ENCODE measurements around the gene TCF15. TPM values are rescaled to one million over a fixed set of nuclear protein-coding genes. Genes with fewer than 3 reads are reported as not detected.
A peak's percentile ranks its signal among the peaks of the same experiment; 100 is the strongest.

TCF15 gene
- total RNA-seq, 1 experiment from 2014 or later: 0.40 TPM

GRCh38 chr20:645318-646106 is 35.4 kb upstream of the TCF15 start:
- ATAC-seq: peak; percentile 90
- Histone ChIP-seq H3K9ac (ENCODE audit: low read length) (no peak overlapping the region), H4K20me1 (ENCODE audit: low read length) (peaks cover 35% of the 10 kb centered on the region), H3K4me1 (ENCODE audit: insufficient read depth, low read length) (no peaks in the 10 kb centered on the region), H2AFZ (ENCODE audit: low read length) (no peak overlapping the region), H3K79me2 (ENCODE audit: low read length) (peaks cover 31% of the 10 kb centered on the region), H3K9me3 (ENCODE audit: low read length) (no peaks in the 10 kb centered on the region), H3K4me2 (ENCODE audit: low read length) (no peak overlapping the region), H3K36me3 (ENCODE audit: low read depth, low read length) (peaks cover 29% of the 10 kb centered on the region), H3K9me2 (replicated peaks; ENCODE audit: low read length) (no peaks in the 10 kb centered on the region), H3K27ac (ENCODE audit: low read length) (no peak overlapping the region), H3K27me3 (ENCODE audit: low read length) (no peaks in the 10 kb centered on the region), H3K4me3 (ENCODE audit: low read length) (no peak overlapping the region), H3F3A (ENCODE audit: low read length, unreplicated experiment) (no peaks in the 10 kb centered on the region)
- BruUV-seq (replicated peaks): no TSS peak
- TF ChIP-seq EZH2phosphoT487 (IDR thresholded peaks at IDR 0.05; ENCODE audit: borderline replicate concordance, low read length) (no peak), CTCF (conservative IDR thresholded peaks at IDR 0.05; ENCODE audit: low read depth, low read length) (peak; percentile 96), EZH2 (IDR thresholded peaks at IDR 0.05; ENCODE audit: low read length, unreplicated experiment) (no peak)
- intact Hi-C loops (cut with micrococcal nuclease): loop anchor here (1.0 kb wide), 1 partner anchor 84 kb away; no protein-coding TSS in a partner anchor
- ChIA-PET POLR2A (ENCODE audit: unreplicated experiment) (no interaction called here), CTCF (interaction anchor here (0.6 to 1.3 kb wide), 13 partner anchors 11 to 1503 kb away, joined by 3 to 10 read pairs (median 3); partner anchors contain the start of gene SLC52A3)
- DNase-seq: peak; percentile 82

- Histone ChIP-seq H3F3A (ENCODE audit: low read length, unreplicated experiment) (no peaks in the 10 kb centered on the region), H3K9me2 (replicated peaks; ENCODE audit: low read length) (no peaks in the 10 kb centered on the region), H3K4me2 (ENCODE audit: low read length) (no peak overlapping the region), H3K9ac (ENCODE audit: low read length) (no peak overlapping the region), H2AFZ (ENCODE audit: low read length) (no peak overlapping the region), H3K4me3 (ENCODE audit: low read length) (no peak overlapping the region), H3K4me1 (ENCODE audit: insufficient read depth, low read length) (no peaks in the 10 kb centered on the region), H3K27me3 (ENCODE audit: low read length) (no peaks in the 10 kb centered on the region), H3K79me2 (ENCODE audit: low read length) (peaks cover 24% of the 10 kb centered on the region), H3K9me3 (ENCODE audit: low read length) (no peaks in the 10 kb centered on the region), H4K20me1 (ENCODE audit: low read length) (peaks cover 31% of the 10 kb centered on the region), H3K27ac (ENCODE audit: low read length) (no peak overlapping the region), H3K36me3 (ENCODE audit: low read depth, low read length) (peaks cover 23% of the 10 kb centered on the region)
- BruUV-seq (replicated peaks): no TSS peak
- POLR2A ChIA-PET (ENCODE audit: unreplicated experiment): no interaction called here
- ATAC-seq (no peak), DNase-seq (no peak)
- TF ChIP-seq EZH2 (IDR thresholded peaks at IDR 0.05; ENCODE audit: low read length, unreplicated experiment) (no peak), CTCF (conservative IDR thresholded peaks at IDR 0.05; ENCODE audit: low read depth, low read length) (no peak), EZH2phosphoT487 (IDR thresholded peaks at IDR 0.05; ENCODE audit: borderline replicate concordance, low read length) (no peak)
- intact Hi-C loops (cut with micrococcal nuclease): loop anchor here (1.0 kb wide), 1 partner anchor 84 kb away; no protein-coding TSS in a partner anchor
- CTCF ChIA-PET: interaction anchor here (0.6 to 1.3 kb wide), 12 partner anchors 16 to 1504 kb away, joined by 3 to 10 read pairs (median 4); partner anchors contain the start of gene SLC52A3
These were observed 34.7 kb upstream of the TCF15 start for GRCh38 chr20:644692-645317.
